Activated CD8-positive, alpha-beta T cell treated with anti-CD3 and anti-CD28 coated beads for 36 hours (primary cell): Measurements from ENCODE around the gene TRABD2B. TPM values are rescaled to one million over a fixed set of nuclear protein-coding genes. Genes with fewer than 3 reads are reported as not detected.

ENCODE experiments used
- ATAC-seq: fragments of 200-7000 bp; cut with Tn5 transposase; one replicate; pipeline ENCODE4 v1.10.0; 2021; ENCODE audit warnings: mild to moderate bottlenecking, moderate library complexity
- CTCF ChIA-PET: fragments of 350-600 bp; sonication (Branson Sonifier 250); formaldehyde crosslinking; loops from one replicate; lab custom pipeline; 2021; ENCODE audit warnings: antibody characterized with exemption; lab: Charles Lee
- POLR2A ChIA-PET: fragments of 350-600 bp; sonication (Branson Sonifier 250); formaldehyde crosslinking; loops from one replicate; lab custom pipeline; 2021; ENCODE audit warnings: antibody characterized with exemption; lab: Charles Lee
- DNase-seq: peaks from one replicate; pipeline ENCODE4 v3.0.0-alpha.2; 2020
- H3K27ac Mint-ChIP-seq: one replicate; pipeline ENCODE4 v1.8.0; 2021; ENCODE audit warnings: mild to moderate bottlenecking, mixed read lengths
- H3K27me3 Mint-ChIP-seq: one replicate; pipeline ENCODE4 v1.8.0; 2021; ENCODE audit warnings: mixed read lengths
- H3K36me3 Mint-ChIP-seq: one replicate; pipeline ENCODE4 v1.8.0; 2021; ENCODE audit warnings: low read depth, mixed read lengths
- H3K4me1 Mint-ChIP-seq: one replicate; pipeline ENCODE4 v1.8.0; 2021; ENCODE audit warnings: low read depth, mixed read lengths
- H3K4me3 Mint-ChIP-seq: one replicate; pipeline ENCODE4 v1.8.0; 2021; ENCODE audit warnings: mild to moderate bottlenecking, moderate library complexity, mixed read lengths
- H3K9me3 Mint-ChIP-seq: one replicate; pipeline ENCODE4 v1.8.0; 2021; ENCODE audit warnings: mixed read lengths
- intact Hi-C: fragments of 100-400 bp; cut with micrococcal nuclease; formaldehyde crosslinking; loops from one replicate; pipeline ENCODE4 v1.10.0; 2022
- total RNA-seq, 2 experiments: library from RNA; stranded (reverse); gene quantifications; one replicate each; pipeline ENCODE4 v1.2.3, GENCODE V29; 2021
- TF ChIP-seq, protein P1 (sequence below): fragments of 200-600 bp; IDR thresholded peaks from one replicate; pipeline ENCODE4 v1.8.0; 2022; ENCODE audit warnings: antibody characterized with exemption, mild to moderate bottlenecking

TRABD2B gene
- total RNA-seq, 2 experiments from 2014 or later, result not detected

DNA sequence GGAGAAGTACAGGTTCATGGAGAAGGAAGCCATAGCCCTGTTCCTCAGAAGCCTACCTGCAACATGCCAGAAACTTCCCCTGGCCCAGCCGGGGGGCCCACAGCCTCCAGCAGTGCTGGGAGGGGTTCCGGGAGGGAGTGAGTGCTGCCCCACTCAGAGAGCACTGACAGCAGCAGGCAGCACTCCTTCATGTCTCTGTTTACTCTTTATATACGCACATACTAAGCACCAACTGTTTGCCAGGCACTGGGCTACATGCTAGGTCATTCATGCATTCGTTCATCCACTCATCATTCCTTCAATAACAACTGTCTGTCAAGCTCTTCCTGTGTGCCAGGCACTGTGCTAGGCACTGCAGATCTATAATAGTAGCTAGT, 120.6 kb downstream of the TRABD2B start:
- Mint-ChIP-seq H3K4me3 (no peak overlapping the region), H3K27me3 (peaks cover 1% of the 10 kb centered on the region), H3K9me3 (no peaks in the 10 kb centered on the region), H3K4me1 (no peaks in the 10 kb centered on the region), H3K27ac (no peak overlapping the region), H3K36me3 (no peaks in the 10 kb centered on the region)
- POLR2A ChIA-PET, result no interaction called here
- ATAC-seq, result no peak
- CTCF ChIA-PET, result no interaction called here
- TF ChIP-seq, protein P1, sequence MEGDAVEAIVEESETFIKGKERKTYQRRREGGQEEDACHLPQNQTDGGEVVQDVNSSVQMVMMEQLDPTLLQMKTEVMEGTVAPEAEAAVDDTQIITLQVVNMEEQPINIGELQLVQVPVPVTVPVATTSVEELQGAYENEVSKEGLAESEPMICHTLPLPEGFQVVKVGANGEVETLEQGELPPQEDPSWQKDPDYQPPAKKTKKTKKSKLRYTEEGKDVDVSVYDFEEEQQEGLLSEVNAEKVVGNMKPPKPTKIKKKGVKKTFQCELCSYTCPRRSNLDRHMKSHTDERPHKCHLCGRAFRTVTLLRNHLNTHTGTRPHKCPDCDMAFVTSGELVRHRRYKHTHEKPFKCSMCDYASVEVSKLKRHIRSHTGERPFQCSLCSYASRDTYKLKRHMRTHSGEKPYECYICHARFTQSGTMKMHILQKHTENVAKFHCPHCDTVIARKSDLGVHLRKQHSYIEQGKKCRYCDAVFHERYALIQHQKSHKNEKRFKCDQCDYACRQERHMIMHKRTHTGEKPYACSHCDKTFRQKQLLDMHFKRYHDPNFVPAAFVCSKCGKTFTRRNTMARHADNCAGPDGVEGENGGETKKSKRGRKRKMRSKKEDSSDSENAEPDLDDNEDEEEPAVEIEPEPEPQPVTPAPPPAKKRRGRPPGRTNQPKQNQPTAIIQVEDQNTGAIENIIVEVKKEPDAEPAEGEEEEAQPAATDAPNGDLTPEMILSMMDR, result no peak
- intact Hi-C loops, result no loop called here
- no peak for DNase-seq

DNA sequence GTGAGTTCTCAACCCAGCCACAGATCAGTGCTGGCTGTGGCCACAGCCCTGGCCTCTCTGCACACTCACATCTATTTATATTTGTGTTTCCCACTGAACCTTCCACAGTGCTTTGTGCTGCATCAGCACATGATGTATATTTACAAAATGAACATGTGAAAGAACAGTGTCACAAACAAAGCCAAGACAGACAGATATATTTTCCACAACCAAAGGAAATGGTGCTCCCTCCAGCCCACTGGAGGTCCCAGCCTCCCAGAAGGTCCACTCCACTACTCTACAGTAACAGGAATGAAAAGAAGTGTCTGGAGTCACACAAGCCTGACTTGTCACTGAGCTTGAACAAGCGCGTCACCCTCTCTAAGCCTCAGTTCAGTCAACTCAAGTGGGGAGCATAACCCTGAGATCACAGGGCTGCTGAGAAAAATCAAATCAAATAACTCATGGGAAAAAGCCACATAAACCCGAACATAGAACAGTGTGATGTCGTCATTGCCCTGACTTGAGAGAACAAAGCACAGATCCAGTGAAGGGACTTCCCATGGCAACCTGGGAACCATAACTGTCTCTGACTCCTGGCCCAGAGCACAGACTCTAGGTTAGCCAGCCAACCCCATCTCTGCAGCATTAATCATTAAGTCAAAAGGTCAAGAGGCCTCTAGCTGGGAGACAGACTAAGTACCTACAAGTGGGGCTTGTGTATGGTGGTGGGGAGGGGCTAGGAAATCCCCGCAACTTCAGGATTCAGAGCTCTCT, 121.2 kb downstream of the TRABD2B start:
- TF ChIP-seq, protein P1, result no peak
- Mint-ChIP-seq H3K36me3 (no peaks in the 10 kb centered on the region), H3K4me1 (no peaks in the 10 kb centered on the region), H3K9me3 (no peaks in the 10 kb centered on the region), H3K27ac (no peak overlapping the region), H3K4me3 (no peak overlapping the region), H3K27me3 (peaks cover 1% of the 10 kb centered on the region)
- DNase-seq, result no peak
- POLR2A ChIA-PET, result no interaction called here
- intact Hi-C loops, result no loop called here
- CTCF ChIA-PET, result no interaction called here
- no peak for ATAC-seq

DNA sequence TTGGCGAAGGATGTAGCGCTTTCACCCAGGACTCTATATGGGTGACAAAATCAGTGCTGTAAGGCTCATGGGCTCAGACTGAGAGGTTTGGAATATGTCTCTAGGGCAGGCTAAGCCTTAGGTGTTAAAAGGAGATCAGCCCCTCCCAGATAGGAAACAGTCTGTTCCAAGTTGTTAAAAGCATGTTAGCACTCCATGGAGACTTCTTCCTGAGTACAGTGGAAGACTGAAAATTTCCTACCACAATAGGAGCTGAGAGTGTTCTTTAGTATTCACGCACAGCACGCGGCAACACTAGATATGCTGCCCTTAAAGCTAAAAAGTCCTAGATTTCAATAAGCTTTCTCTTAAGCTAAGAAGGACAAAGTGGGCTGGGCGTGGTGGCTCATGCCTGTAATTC, 122.1 kb downstream of the TRABD2B start:
- H3K27ac Mint-ChIP-seq, result no peak overlapping the region
- TF ChIP-seq, protein P1, result no peak
- POLR2A ChIA-PET, result interaction anchor here (0.6 kb wide), 1 partner anchor 269 kb away, joined by 3 read pairs; no protein-coding TSS in a partner anchor
- CTCF ChIA-PET, result no interaction called here
- no peak overlapping the region for H3K4me3 Mint-ChIP-seq
- DNase-seq (no peak), ATAC-seq (no peak)
- no peaks in the 10 kb centered on the region for H3K4me1 Mint-ChIP-seq
- H3K9me3 Mint-ChIP-seq, result no peaks in the 10 kb centered on the region
- no peaks in the 10 kb centered on the region for H3K36me3 Mint-ChIP-seq
- H3K27me3 Mint-ChIP-seq, result peaks cover 1% of the 10 kb centered on the region
- intact Hi-C loops, result no loop called here

DNA sequence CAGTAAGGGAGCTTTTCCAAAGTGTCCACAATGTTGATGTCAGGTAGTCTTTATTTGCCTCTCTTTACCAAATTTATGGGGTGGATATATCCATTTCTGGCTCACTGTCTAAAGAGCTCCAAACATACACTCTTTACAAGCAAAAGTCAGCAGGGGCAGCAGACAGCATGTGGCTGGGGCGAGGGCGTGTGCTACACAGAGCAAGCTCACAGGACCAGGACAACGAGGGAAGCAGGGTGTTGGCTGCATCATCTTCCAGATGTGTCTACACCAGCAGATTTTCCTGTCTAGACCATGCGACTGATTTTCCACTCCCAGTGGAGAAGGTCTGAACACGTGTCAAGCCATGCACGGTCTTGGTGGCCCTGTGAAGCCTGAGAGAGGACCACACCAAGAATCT, 123.8 kb downstream of the TRABD2B start:
- Mint-ChIP-seq H3K27ac (no peak overlapping the region), H3K4me3 (no peak overlapping the region), H3K36me3 (no peaks in the 10 kb centered on the region), H3K9me3 (no peaks in the 10 kb centered on the region), H3K4me1 (no peaks in the 10 kb centered on the region), H3K27me3 (peaks cover 1% of the 10 kb centered on the region)
- TF ChIP-seq, protein P1, result no peak
- DNase-seq (no peak), ATAC-seq (no peak)
- ChIA-PET CTCF (no interaction called here), POLR2A (interaction anchor here (1.2 kb wide), 1 partner anchor 10 kb away, joined by 4 read pairs; no protein-coding TSS in a partner anchor)
- intact Hi-C loops, result no loop called here

DNA sequence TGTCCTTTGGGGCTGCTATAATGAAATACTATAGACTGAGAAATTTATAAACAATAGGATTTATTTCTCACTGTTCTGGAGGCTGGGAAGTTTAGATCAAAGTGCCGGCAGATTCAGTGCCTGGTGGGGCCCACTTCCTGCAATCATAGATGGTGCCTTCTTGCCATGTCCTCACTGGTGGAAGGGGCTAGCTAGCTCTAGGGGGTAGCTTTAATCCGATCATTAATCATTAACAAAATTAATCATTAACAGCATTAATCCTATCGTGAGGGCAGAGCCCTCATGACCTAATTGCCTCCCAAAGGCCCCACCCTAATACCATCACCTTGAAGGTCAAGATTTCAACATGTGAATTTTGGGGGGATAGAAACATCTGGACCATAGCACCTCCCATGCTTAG, 124.3 kb downstream of the TRABD2B start:
- no peak for ATAC-seq
- no peak for DNase-seq
- TF ChIP-seq, protein P1, result no peak
- CTCF ChIA-PET, result no interaction called here
- intact Hi-C loops, result no loop called here
- Mint-ChIP-seq H3K27ac (no peak overlapping the region), H3K4me1 (no peaks in the 10 kb centered on the region), H3K36me3 (no peaks in the 10 kb centered on the region), H3K4me3 (no peak overlapping the region), H3K27me3 (peaks cover 1% of the 10 kb centered on the region), H3K9me3 (no peaks in the 10 kb centered on the region)
- POLR2A ChIA-PET, result interaction anchor here (1.2 kb wide), 1 partner anchor 11 kb away, joined by 4 read pairs; no protein-coding TSS in a partner anchor
